Activated CD4-positive, alpha-beta memory T cell treated with anti-CD3 and anti-CD28 coated beads for 36 hours (primary cell): Measurements from ENCODE around the gene KIF3C. TPM values are rescaled to one million over a fixed set of nuclear protein-coding genes. Genes with fewer than 3 reads are reported as not detected.
"Not testable (repeated sequence)": the region's sequence is repeated elsewhere in the genome, so short reads cannot be mapped to it uniquely, and the experiment has no call there.

Source experiments
- CTCF ChIA-PET: fragments of 350-600 bp; sonication (Branson Sonifier 250); formaldehyde crosslinking; loops from one replicate; lab custom pipeline; 2021; ENCODE audit warnings: antibody characterized with exemption, inconsistent platforms; lab: Charles Lee
- POLR2A ChIA-PET: fragments of 350-600 bp; sonication (Branson Sonifier 250); formaldehyde crosslinking; loops from one replicate; lab custom pipeline; 2021; ENCODE audit warnings: antibody characterized with exemption; lab: Charles Lee
- DNase-seq: peaks from one replicate; pipeline ENCODE4 v3.0.0-alpha.2; 2020
- H3K27ac Mint-ChIP-seq: one replicate; pipeline ENCODE4 v1.8.0; 2021; ENCODE audit warnings: mixed read lengths
- H3K27me3 Mint-ChIP-seq: one replicate; pipeline ENCODE4 v1.8.0; 2021; ENCODE audit warnings: mixed read lengths
- H3K36me3 Mint-ChIP-seq: one replicate; pipeline ENCODE4 v1.8.0; 2021; ENCODE audit warnings: mixed read lengths
- H3K4me1 Mint-ChIP-seq: one replicate; pipeline ENCODE4 v1.8.0; 2021; ENCODE audit warnings: low read depth, mixed read lengths
- H3K4me3 Mint-ChIP-seq: one replicate; pipeline ENCODE4 v1.8.0; 2021; ENCODE audit warnings: mild to moderate bottlenecking, mixed read lengths
- H3K9me3 Mint-ChIP-seq: one replicate; pipeline ENCODE4 v1.8.0; 2021; ENCODE audit warnings: mixed read lengths
- intact Hi-C: fragments of 100-400 bp; cut with micrococcal nuclease; formaldehyde crosslinking; loops from one replicate; pipeline ENCODE4 v1.15.1; 2023
- total RNA-seq, 2 experiments: library from RNA; stranded (reverse); gene quantifications; one replicate each; pipeline ENCODE4 v1.2.3, GENCODE V29; 2021

KIF3C gene
- total RNA-seq, 2 experiments from 2014 or later: 5.3 to 5.4 TPM

GRCh38 chr2:25980076-25980887 is 2.0 kb downstream of the KIF3C start:
- Mint-ChIP-seq H3K4me1 (no peaks in the 10 kb centered on the region), H3K9me3 (no peaks in the 10 kb centered on the region), H3K4me3 (no peak overlapping the region), H3K36me3 (no peaks in the 10 kb centered on the region), H3K27ac (no peak overlapping the region), H3K27me3 (no peaks in the 10 kb centered on the region)
- ChIA-PET CTCF (interaction anchor here (1.2 to 1.8 kb wide), 2 partner anchors 11 kb away, joined by 4 to 12 read pairs; no protein-coding TSS in a partner anchor), POLR2A (no interaction called here)
- no peak for DNase-seq
- intact Hi-C loops: loop anchor here (10.0 kb wide), 1 partner anchor 105 kb away; the partner anchor contains the start of gene ASXL2

- H3K9me3 Mint-ChIP-seq: no peaks in the 10 kb centered on the region
- no peak overlapping the region for H3K27ac Mint-ChIP-seq
- DNase-seq: no peak
- POLR2A ChIA-PET: no interaction called here
- H3K27me3 Mint-ChIP-seq: no peaks in the 10 kb centered on the region
- H3K4me3 Mint-ChIP-seq: no peak overlapping the region
- no peaks in the 10 kb centered on the region for H3K4me1 Mint-ChIP-seq
- H3K36me3 Mint-ChIP-seq: no peaks in the 10 kb centered on the region
- CTCF ChIA-PET: interaction anchor here (1.1 to 1.2 kb wide), 2 partner anchors 13 kb away, joined by 3 to 4 read pairs; no protein-coding TSS in a partner anchor
- intact Hi-C loops: no loop called here
Observed at GRCh38 chr2:25979001-25979400, 3.3 kb downstream of the KIF3C start.

GRCh38 chr2:25977768-25978167 is 4.5 kb downstream of the KIF3C start:
- CTCF ChIA-PET: interaction anchor here (1.1 kb wide), 1 partner anchor 14 kb away, joined by 3 read pairs; no protein-coding TSS in a partner anchor
- intact Hi-C loops: no loop called here
- POLR2A ChIA-PET: no interaction called here

GRCh38 chr2:25976983-25977741 is 5.1 kb downstream of the KIF3C start:
- H3K27me3 Mint-ChIP-seq: no peaks in the 10 kb centered on the region
- no peaks in the 10 kb centered on the region for H3K36me3 Mint-ChIP-seq
- H3K9me3 Mint-ChIP-seq: no peaks in the 10 kb centered on the region
- DNase-seq: no peak
- no peak overlapping the region for H3K27ac Mint-ChIP-seq
- H3K4me3 Mint-ChIP-seq: no peak overlapping the region
- intact Hi-C loops: no loop called here
- ChIA-PET POLR2A (no interaction called here), CTCF (no interaction called here)
- H3K4me1 Mint-ChIP-seq: no peaks in the 10 kb centered on the region

More at GRCh38 chr2:25977768-25978167, 4.5 kb downstream of the KIF3C start:
- Mint-ChIP-seq H3K27me3 (no peaks in the 10 kb centered on the region), H3K27ac (no peak overlapping the region), H3K4me1 (no peaks in the 10 kb centered on the region), H3K36me3 (no peaks in the 10 kb centered on the region), H3K9me3 (no peaks in the 10 kb centered on the region), H3K4me3 (no peak overlapping the region)
- DNase-seq: no peak

- intact Hi-C loops: no loop called here
- Mint-ChIP-seq H3K27me3 (no peaks in the 10 kb centered on the region), H3K4me1 (no peaks in the 10 kb centered on the region), H3K36me3 (no peaks in the 10 kb centered on the region), H3K4me3 (no peak overlapping the region), H3K9me3 (no peaks in the 10 kb centered on the region), H3K27ac (no peak overlapping the region)
- CTCF ChIA-PET: interaction anchor here (0.6 to 1.7 kb wide), 3 partner anchors 16 to 122 kb away, joined by 3 to 8 read pairs (median 5); no protein-coding TSS in a partner anchor
- DNase-seq: no peak
- POLR2A ChIA-PET: no interaction called here
Observed at GRCh38 chr2:25972049-25972823, 10.1 kb downstream of the KIF3C start.

- ChIA-PET POLR2A (no interaction called here), CTCF (interaction anchor here (1.7 kb wide), 1 partner anchor 20 kb away, joined by 8 read pairs; no protein-coding TSS in a partner anchor)
- H3K36me3 Mint-ChIP-seq: no peaks in the 10 kb centered on the region
- no peak overlapping the region for H3K4me3 Mint-ChIP-seq
- intact Hi-C loops: no loop called here
- no peaks in the 10 kb centered on the region for H3K4me1 Mint-ChIP-seq
- DNase-seq: no peak
- H3K27me3 Mint-ChIP-seq: no peaks in the 10 kb centered on the region
- H3K27ac Mint-ChIP-seq: no peak overlapping the region
- no peaks in the 10 kb centered on the region for H3K9me3 Mint-ChIP-seq
Observed at GRCh38 chr2:25971596-25971995, 10.7 kb downstream of the KIF3C start.

GRCh38 chr2:25966531-25967270 is 15.6 kb downstream of the KIF3C start:
- ChIA-PET CTCF (no interaction called here), POLR2A (no interaction called here)
- H3K9me3 Mint-ChIP-seq: no peaks in the 10 kb centered on the region
- H3K4me3 Mint-ChIP-seq: no peak overlapping the region
- no peak overlapping the region for H3K27ac Mint-ChIP-seq
- no peaks in the 10 kb centered on the region for H3K27me3 Mint-ChIP-seq
- H3K4me1 Mint-ChIP-seq: no peaks in the 10 kb centered on the region
- DNase-seq: no peak
- H3K36me3 Mint-ChIP-seq: no peaks in the 10 kb centered on the region
- intact Hi-C loops: no loop called here

GRCh38 chr2:25964891-25965290 is 17.4 kb downstream of the KIF3C start:
- POLR2A ChIA-PET: no interaction called here
- Mint-ChIP-seq H3K27ac (no peak overlapping the region), H3K27me3 (no peaks in the 10 kb centered on the region), H3K4me3 (no peak overlapping the region), H3K9me3 (no peaks in the 10 kb centered on the region), H3K4me1 (peaks cover 9% of the 10 kb centered on the region), H3K36me3 (no peaks in the 10 kb centered on the region)
- intact Hi-C loops: no loop called here
- DNase-seq: no peak
- CTCF ChIA-PET: no interaction called here

GRCh38 chr2:25960920-25961319 is 21.4 kb downstream of the KIF3C start:
- H3K27ac Mint-ChIP-seq: no peak overlapping the region

GRCh38 chr2:25960396-25960795 is 21.9 kb downstream of the KIF3C start:
- POLR2A ChIA-PET: no interaction called here

More at GRCh38 chr2:25960920-25961319, 21.4 kb downstream of the KIF3C start:
- H3K4me1 Mint-ChIP-seq: peaks cover 9% of the 10 kb centered on the region
- H3K4me3 Mint-ChIP-seq: no peak overlapping the region
- POLR2A ChIA-PET: no interaction called here
- H3K27me3 Mint-ChIP-seq: no peaks in the 10 kb centered on the region
- intact Hi-C loops: no loop called here
- no peak for DNase-seq
- H3K36me3 Mint-ChIP-seq: no peaks in the 10 kb centered on the region
- H3K9me3 Mint-ChIP-seq: no peaks in the 10 kb centered on the region
- CTCF ChIA-PET: interaction anchor here (1.0 to 1.6 kb wide), 2 partner anchors 10 kb away, joined by 3 to 4 read pairs; no protein-coding TSS in a partner anchor

GRCh38 chr2:25958611-25959010 is 23.7 kb downstream of the KIF3C start:
- H3K27ac Mint-ChIP-seq, CTCF ChIA-PET, DNase-seq, POLR2A ChIA-PET, H3K4me3 Mint-ChIP-seq, H3K27me3 Mint-ChIP-seq, H3K36me3 Mint-ChIP-seq, H3K4me1 Mint-ChIP-seq, H3K9me3 Mint-ChIP-seq: not testable (repeated sequence)
- intact Hi-C loops: loop anchor here (10.0 kb wide), 1 partner anchor 104 kb away; no protein-coding TSS in a partner anchor

More at GRCh38 chr2:25960396-25960795, 21.9 kb downstream of the KIF3C start:
- Mint-ChIP-seq H3K4me1 (peaks cover 9% of the 10 kb centered on the region), H3K27me3 (no peaks in the 10 kb centered on the region), H3K9me3 (no peaks in the 10 kb centered on the region), H3K27ac (no peak overlapping the region), H3K4me3 (no peak overlapping the region), H3K36me3 (no peaks in the 10 kb centered on the region)
- intact Hi-C loops: no loop called here
- no peak for DNase-seq
- CTCF ChIA-PET: interaction anchor here (0.6 to 1.6 kb wide), 3 partner anchors 9 to 437 kb away, joined by 3 to 4 read pairs (median 3); no protein-coding TSS in a partner anchor
